NCI-H1436 (cell line): ENCODE results near the gene PCNT.

ENCODE experiments used
- DNase-seq: peaks from one replicate; lab custom pipeline; 2025; lab: John Stamatoyannopoulos, UW

The PCNT gene, protein sequence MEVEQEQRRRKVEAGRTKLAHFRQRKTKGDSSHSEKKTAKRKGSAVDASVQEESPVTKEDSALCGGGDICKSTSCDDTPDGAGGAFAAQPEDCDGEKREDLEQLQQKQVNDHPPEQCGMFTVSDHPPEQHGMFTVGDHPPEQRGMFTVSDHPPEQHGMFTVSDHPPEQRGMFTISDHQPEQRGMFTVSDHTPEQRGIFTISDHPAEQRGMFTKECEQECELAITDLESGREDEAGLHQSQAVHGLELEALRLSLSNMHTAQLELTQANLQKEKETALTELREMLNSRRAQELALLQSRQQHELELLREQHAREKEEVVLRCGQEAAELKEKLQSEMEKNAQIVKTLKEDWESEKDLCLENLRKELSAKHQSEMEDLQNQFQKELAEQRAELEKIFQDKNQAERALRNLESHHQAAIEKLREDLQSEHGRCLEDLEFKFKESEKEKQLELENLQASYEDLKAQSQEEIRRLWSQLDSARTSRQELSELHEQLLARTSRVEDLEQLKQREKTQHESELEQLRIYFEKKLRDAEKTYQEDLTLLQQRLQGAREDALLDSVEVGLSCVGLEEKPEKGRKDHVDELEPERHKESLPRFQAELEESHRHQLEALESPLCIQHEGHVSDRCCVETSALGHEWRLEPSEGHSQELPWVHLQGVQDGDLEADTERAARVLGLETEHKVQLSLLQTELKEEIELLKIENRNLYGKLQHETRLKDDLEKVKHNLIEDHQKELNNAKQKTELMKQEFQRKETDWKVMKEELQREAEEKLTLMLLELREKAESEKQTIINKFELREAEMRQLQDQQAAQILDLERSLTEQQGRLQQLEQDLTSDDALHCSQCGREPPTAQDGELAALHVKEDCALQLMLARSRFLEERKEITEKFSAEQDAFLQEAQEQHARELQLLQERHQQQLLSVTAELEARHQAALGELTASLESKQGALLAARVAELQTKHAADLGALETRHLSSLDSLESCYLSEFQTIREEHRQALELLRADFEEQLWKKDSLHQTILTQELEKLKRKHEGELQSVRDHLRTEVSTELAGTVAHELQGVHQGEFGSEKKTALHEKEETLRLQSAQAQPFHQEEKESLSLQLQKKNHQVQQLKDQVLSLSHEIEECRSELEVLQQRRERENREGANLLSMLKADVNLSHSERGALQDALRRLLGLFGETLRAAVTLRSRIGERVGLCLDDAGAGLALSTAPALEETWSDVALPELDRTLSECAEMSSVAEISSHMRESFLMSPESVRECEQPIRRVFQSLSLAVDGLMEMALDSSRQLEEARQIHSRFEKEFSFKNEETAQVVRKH (N-terminal part only)

DNA sequence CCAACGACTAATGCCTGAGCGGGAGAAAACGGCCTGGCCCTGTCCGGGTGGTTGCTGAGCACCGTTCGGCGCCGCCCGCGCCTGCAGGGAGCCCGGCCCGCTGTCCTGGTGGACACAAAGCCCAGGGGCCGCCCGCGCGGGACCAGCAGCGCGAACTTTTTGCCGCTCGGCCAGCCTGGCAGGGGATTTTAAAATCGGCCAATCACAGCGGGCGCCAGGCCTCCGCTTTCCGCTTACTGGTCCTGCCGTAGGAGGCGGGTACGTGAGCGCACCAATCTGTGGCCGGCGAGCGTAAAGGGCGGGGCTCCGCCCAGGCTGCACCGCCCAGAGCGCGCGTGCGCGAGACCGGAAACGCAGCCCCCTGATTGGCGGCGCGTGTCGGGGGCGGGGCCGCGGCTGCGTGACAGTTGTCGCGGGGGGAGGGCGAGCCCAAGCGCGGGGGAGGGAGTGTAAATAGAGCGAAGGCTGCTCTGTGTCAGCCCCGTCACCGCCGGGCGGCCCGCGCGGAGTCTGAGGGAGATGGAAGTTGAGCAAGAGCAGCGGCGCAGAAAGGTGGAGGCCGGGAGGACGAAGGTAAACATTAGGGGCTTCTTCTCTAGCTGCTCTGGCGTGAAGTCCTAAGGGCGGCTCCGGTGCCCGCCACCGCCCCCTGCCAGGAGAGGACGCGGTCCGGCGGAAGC is at the start of gene PCNT, which contains the start of gene C21orf58:
PCNT (plus strand) TSS at position 447 of the 680 bp plus-strand sequence; CDS start at position 520, 73 bp downstream.
C21orf58 (minus strand) TSS at position 161 of the 680 bp plus-strand sequence. CDS start 1,132 bp downstream, outside the sequence.
- peak; percentile 97 for DNase-seq

DNA sequence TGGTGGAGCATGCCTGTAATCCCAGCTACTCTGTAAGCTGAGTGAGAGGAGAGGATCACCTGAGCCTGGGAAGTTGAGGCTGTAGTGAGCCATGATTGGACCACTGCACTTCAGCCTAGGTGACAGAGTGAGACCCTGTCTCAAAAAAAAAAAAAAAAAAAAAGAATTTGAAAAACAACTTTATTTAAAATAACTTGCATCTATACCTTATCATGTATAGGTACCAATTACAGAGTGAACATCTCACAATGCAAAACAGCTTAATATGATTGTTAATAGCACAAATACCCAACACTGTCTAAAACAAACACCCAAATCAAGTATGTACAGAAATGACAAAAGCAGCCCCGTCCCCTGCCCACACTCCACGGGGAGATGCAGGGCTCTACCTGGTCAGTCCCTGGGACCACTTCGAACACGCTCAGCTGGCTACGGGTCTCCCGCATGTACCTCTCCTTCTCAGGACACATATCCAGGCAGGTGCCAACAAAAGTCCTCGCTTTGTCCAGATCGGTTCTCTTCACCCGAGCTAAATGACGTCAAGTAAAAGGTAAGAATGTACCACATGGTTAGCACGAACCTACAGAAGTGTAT is 49.1 kb upstream of the PCNT start:
- no peak for DNase-seq

DNA sequence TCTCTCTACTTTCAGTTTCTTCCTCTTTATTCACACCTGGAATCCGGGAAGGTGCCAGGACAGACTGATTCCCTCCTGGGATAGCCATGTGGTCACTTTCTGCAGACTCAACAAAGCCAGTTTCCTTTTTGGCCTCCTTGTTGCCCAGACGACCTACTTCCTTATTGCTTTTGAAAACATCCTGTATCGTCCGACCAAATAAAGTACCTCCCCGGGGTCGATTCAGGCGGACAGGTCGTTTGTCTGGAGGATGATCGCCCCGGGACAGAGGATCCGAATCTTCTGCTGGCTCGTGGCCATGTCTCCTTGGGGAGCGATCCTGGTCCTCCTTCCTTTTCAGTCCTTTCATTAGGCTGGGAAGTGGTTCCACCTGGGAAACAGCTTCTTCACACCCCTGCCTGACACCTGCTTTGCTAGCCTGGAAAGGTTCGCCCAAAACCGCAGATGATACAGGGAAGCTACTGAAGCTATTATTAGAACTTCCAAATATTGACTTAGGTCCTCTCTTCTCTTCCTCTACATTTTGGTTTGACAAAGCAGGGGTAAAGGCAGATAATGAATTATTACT is 39.8 kb upstream of the PCNT start:
- DNase-seq, result no peak

DNA sequence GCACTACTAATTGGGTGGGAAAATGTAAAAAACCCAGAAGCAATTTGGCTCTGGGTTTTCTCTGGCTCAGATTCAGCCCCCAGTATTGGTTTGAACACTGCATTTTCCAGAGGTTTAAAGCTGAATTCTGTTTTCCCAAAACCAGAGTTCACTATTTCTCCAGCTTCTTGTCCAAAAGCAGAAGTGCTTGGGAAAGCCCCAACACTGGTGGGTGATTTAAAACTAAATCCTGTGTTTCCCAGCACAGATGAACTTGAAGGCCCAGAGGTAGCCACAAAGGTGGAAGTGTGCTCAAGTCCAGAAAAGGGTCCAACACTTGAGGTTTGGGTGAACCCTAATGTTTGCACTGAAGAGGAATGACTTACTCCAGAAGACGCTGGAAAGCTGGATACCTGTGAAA is 39.2 kb upstream of the PCNT start:
- no peak for DNase-seq

DNA sequence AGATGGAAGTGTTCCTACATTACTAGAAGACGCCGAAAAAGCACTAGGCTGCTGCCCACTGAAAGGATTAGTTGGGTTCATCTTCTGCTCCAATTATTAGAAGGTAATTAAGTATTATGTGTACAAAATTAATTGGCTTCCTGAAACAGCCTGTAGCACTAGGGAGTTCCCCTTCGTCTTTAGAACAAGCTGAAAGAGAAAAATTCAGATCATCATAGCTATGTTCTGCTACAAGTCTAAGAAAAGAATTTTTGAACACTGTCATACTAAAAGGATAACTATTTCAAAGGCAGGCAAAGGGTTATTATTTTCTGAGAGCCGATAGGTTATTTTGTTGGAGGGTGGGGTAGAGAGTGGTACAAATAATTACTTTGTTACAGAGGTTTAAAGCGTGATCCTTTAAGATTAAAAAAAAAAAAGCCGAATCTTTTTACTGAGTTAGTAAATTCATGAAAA is 38.7 kb upstream of the PCNT start, which contains the start of gene MCM3AP:
MCM3AP (minus strand) TSS at position 406 of the 456 bp plus-strand sequence; CDS start at position 81, 325 bp downstream.
- DNase-seq, result no peak

DNA sequence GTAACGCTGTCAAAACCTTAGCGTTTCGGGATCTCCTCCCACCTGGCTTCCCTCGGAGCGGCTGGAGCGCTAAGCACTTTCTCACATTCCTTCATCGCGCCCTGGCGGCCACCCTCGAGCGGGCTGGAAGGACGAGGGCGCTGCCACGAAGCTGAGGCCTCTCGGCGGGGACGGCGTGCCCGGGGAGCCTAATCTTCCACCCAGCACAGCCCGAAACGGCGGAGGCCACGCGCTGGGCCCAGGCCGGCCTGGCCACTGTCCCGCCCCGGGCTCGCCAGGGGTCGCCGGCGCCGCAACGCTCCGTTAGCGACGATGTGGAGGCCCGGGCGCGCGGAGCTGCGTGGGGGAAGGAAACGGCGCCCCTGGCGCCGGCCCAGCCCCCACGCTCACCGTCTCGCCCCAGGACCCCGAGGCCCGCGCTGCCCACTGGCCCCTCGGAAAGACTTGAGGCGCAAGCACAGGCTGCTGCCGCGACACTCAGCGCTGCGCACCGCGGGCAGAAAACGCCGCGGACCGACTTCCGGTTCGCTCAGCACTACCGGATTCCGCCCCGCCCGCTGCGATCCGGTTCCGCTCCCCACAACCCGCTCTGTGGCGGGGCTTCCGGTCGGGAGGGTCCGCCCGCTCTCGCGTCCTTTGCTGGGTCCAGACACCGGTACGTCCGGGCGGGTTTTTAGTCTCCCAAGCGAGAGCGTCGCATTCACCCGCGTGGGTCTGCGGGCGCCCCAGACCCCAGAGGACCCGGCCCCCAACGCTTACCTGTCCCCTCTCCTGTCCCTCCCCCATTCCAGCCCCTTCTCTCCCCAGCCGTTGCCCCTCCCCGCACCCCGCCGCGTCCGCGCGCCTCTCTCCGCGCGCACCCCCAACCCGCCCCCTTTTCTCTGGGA is 38.0 kb upstream of the PCNT start, which contains the start of gene YBEY:
YBEY (plus strand) TSS at position 582 of the 887 bp plus-strand sequence. CDS start 572 bp downstream, outside the sequence.
- peak; percentile 78 for DNase-seq

DNA sequence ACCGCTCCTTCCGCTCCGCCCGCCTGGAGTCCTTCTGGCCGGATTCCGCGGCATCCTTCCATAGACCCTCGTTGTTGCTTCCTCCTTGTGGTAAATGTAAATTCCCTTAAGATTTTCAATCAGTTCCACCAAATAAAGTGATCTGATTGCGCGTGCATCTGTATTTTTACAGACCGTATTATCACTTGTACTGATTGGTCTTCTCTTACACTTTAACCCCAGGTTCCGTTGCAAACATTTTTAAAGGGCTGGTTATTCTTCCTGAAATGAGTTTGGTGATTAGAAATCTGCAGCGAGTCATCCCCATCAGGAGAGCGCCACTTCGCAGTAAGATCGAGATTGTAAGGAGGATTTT is 37.3 kb upstream of the PCNT start:
- no peak for DNase-seq

DNA sequence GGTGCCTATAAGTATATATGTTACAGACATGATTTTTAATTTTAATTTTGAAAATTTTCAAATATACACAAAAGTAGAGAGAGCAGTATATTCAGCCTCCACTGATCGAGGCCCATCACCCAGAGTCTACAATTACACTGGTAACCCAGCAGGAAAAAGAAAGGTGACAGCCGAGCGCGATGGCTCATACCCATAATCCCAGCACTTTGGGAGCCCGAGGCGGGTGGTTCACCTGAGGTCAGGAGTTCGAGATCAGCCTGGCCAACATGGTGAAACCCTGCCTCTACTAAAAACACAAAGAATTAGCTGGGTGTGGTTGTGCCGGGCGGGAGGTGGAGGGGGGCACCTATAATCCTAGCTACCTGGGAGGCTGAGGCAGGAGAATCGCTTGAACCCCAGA is 36.4 kb upstream of the PCNT start:
- no peak for DNase-seq

DNA sequence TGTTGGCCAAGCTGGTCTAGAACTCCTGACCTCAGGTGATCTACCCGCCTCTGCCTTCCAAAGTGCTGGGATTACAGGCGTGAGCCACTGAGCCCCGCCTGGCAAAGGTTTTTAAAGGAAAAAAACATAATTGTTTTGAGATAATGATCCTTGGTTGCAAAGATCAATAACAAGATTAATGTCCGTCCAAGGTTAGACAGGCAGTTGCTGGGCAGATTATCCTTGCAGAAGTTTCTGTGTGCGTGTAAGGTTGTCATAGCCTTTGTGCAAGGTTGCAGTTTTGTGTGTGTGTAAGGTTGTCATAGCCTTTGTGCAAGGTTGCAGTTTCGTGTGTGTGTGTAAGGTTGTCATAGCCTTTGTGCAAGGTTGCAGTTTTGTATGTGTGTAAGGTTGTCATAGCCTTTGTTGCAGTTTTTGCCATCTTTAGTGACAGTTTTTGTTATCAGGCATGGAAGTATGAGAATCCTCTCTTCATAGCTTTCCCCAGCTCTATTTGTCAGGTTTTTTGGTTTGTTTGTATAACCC is 34.2 kb upstream of the PCNT start:
- DNase-seq, result no peak

DNA sequence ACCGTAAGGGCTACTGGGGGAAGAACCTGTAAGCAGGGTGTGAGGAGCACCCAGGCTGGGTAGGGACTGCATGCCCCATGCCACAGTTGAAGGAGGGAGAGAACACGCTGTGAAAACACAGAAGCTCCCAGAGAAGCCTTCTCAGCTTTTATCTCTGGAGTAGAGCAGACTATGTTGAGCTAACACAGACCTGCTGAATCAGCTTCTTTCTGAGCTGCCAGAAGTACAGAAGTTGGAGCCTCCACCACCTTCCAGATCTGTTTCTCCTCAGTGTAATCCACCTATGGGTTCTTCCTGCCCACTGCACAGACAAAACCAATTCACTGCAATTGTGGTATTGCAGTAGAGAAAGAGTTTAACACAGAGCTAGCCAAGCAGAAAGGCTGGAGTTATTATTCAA is 32.4 kb upstream of the PCNT start:
- DNase-seq, result no peak

DNA sequence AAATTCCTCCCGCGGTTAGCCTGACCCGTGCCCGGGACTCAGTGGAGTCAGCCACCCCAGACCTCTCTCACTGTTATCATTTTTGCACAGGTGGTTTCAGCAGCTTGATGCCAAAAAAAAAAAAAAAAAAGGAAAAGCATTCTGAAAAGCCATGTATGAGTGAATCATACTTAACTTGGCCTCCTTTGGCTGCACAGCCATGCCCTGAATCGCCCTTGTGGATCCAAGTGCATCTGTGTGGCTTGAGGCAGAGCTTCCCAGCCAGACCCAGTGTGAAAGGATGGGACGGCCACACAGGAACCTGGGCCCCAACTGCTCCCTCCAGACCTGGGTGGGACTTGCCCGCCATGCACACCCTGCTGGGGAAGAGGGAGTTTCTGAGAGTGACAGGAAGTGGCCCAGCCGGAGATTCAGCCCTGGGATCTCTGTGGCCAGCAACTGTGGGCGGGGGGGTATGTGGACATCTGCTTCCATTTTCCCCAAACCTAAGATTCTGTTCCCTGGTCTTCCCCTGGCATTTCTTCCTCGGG is 29.2 kb upstream of the PCNT start:
- DNase-seq, result no peak

DNA sequence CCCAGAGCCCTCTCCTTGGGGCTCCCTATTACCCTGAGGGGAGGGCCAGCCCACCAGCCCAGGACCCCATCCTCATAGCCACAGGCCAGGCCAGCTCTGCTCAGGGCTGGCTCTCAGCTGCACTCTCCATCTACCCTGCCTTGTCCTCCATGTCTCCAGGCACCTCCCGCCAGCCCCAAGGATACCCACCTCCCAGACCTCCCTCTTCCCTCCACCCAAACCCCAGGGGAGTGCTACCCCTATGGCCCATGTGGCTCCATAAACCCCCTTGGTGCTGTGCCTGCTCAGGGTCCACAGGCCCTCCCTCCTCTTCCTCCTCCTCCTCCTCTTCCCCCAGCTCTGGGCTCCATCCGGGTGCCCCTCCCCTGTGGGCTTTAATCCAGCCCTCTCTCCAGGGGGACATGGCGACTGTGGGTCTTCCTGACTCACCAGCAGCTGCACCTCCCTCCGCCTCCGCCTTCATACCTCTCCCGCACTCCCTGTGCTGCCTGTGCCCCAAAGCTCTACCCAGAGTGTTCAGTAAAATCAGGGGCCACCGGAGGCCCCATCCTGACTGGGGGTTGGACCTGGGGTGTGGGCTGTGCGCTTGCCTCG is 28.7 kb upstream of the PCNT start:
- peak; percentile 18 for DNase-seq

DNA sequence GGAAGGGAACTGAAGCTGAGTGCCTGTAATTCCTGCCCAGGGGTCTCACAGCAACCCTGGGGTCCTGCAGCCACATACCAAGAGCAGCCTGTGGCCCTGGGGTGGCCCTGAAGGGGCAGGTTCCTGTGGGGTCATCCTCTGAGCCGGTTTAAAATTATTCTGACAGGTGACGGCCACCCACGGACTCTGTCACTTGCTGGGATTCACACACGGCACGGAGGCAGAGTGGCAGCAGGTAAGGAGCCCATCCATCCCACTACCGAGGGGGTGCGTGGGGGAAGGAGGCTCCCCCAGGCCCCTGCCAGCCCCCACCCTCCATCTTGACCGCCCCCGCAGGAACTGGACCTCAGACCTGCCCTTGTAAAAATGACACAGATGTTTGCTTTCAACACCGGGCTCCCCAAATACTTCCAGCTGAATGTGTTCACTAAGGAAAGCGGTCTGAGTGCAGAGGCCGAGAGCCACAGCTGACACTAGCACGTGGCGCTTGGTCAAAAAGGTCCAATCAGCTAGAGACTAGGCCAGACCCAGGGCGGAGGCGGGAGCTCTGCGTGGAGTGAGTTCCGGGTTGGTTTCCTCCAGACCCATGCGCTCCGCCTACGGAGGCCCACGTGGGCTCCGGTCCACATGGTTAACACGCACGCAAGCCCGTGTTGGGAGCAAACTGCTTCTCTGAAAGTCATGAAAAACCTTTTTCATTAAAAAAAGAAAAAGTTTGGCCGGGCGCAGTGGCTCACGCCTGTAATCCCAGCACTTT is 27.8 kb upstream of the PCNT start:
- peak; percentile 17 for DNase-seq

DNA sequence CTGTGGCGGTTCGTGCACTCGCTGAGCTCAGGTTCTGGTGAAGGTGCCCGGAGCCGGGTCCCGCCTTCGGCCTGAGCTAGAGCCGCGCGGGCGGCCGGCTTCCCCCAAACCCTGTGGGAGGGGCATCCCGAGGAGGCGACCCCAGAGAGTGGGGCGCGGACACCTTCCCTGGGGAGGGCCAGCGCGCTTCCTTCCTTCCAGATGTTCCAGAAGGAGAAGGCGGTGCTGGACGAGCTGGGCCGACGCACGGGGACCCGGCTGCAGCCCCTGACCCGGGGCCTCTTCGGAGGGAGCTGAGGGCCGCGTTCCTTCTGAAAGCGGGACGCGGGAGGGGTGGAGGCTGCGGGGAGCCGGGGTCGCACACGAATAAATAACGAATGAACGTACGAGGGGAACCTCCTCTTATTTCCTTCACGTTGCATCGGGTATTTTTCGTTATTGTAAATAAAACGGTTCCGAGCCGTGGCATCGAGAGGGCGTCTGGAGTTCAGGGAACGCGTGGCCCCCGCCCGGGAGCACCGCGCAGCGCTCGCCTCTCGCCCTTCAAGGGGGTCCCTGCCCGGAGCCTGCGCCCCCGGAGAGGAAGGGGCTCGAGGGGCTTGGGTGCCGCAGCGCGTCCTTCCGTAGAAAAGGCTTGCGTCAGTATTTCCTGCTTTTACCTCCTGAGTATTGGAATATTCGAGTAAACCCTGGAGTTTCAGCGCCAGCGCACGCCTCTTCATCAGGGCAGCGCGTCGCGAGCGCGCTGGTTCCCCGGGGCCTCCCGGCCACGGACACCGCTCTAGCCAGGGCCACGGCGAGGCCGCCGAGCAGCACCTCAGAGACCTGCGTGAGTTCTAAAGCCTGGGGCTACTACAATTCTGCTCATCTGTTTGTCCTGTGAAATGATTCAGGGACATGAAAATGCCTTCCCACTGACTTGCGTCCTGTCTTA is 26.4 kb upstream of the PCNT start:
- no peak for DNase-seq

DNA sequence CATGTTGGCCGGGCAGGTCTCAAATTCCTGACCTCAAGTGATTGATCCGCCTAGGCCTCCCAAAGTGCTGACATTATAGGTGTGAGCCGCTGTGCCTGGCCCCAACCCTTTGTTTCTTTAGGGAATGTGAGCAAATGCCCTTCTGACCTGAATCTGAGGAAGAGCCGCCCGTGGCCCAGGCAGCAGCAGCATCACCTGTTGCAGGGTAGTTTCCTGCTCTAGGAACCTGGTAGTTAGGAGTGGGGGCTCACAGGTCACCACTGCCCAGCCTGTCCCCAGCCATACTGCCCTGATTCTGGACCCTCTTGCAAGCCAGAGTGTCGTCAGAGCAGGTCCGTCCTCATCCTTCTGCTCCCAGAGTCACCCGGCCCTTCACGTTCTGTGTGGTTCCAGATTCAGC is 24.8 kb upstream of the PCNT start:
- no peak for DNase-seq

DNA sequence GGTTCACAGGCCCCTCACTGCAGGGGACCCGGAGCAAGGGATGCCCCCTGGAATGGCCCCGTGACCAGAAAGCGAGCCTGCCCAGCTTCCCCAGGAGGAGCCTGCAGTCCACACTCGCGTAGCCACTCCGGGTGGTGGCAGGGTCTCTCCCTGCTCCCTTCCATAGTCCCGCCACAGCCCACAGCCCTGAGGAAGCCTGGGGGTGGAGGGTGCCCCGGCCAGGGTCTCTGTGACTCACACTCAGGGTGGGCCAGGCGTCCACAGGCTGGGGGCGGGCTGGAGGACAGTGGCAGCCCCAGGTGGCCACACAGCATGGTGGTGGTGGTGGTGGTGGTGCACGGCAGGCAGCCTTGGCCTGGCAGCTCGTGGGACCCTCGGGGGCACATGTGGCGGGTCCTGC is 22.2 kb upstream of the PCNT start:
- DNase-seq, result no peak

DNA sequence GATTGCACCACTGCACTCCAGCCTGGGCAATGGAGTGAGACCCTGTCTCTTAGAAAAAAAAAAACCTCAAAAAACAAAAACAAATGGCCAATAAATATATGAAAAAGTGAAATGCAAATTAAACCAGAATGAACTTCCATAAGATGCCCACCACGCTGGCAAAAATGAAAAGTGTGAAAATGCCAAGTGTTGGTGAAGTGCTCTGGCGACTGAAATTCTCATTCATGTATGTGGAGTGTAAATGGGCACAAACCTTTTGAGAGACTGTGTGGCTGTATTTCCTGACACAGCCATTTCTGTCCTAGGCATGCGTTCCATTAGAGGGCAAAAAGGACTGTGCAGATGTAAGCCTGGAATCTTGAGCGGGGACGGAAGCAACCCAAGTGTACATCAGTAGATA is 19.5 kb upstream of the PCNT start:
- no peak for DNase-seq
